ENCODE measurements around the gene CD36. TPM values are rescaled to one million over a fixed set of nuclear protein-coding genes. Genes with fewer than 3 reads are reported as not detected.

The CD36 gene
- total RNA-seq = 89.8 TPM

DNA sequence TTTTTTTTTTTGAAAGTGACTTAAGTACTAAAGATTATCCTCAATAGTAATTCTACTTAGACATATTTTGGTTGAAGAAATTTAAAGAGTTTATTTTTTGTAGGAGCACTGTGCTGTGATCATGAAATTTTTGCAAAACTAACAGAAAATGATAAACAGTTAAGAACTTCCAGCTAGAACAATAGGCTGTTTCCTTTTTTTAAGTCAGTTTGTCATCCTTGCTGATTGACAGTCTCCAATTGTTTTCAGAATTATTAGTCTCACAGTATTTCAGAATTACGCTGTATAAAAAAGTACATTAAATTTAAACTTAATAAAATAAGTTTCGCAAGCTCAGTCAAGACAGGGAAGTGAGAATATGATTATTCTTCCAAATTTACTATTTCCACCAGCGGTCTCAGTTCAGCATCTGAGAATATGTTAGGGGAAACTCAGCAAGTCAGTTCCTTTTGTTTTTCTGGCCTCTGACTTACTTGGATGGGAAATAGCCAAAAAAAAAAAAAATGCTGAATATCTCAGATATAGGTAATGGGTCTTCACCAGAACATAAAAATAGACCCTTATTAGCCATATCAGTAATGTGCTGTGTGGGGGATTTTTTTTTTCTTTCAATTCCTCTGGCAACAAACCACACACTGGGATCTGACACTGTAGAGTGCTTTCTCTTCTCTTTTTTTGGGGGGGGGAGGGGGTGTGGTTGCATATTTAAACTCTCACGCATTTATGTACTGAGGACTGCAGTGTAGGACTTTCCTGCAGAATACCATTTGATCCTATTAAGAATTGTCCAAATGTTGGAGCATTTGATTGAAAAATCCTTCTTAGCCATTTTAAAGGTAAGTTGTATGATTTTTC, at the start of gene CD36:
Gene CD36 (plus strand): TSS at position 732 of the 855 bp plus-strand sequence. CDS start 8,099 bp downstream, outside the sequence.

Other genes starting within 250 kb of the CD36 start
- gene GNAT3, start 126.6 kb upstream of the CD36 start, total RNA-seq = not detected

All from camera-type eye (tissue), 1 donor.